ENCODE measurements around the gene AXDND1.

DNA sequence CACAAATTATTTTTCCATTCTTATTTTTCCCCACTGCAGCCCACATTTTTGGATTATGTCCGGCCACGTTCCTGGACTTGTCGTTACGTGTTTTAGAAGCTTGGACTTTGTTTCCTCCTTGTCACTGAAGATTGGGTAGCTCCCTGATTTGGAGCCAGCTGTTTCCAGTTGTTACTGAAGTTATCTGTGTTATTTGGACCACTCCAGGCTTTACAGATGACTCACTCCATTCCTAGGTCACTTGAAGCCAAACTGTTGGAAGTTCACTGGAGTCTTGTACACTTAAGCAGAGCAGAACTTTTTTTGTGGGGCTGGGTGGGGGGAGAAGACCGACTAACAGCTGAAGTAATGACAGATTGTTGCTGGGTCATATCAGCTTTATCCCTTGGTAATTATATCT, 12.2 kb upstream of the AXDND1 start:
- TF ChIP-seq CTCF (conservative IDR thresholded peaks at IDR 0.05 in 1 of 2, IDR thresholded peaks at IDR 0.05 in 1 of 2; ENCODE audit: extremely low read depth in 1 of 2, insufficient read depth in 1 of 2, low read depth in 1 of 2, low read length in 2 of 2) (no peak), EZH2 (IDR thresholded peaks at IDR 0.05; ENCODE audit: borderline replicate concordance, low read length) (no peak)
